Hepatocyte (in vitro differentiated cells): ENCODE data around the gene FBN3.

Source experiments
- EZH2 ChIP-seq: fragments of 200-600 bp; sonication (generic); IDR thresholded peaks from 2 replicates; pipeline ENCODE4 v1.6.1; 2016; ENCODE audit warnings: antibody characterized with exemption, mild to moderate bottlenecking, borderline replicate concordance
- TF ChIP-seq, protein P1 (sequence below): fragments of 200-600 bp; sonication (generic); IDR thresholded peaks from 2 replicates; pipeline ENCODE4 v1.5.1; 2016; ENCODE audit warnings: antibody characterized with exemption, mild to moderate bottlenecking; ENCODE audit not compliant: poor library complexity

DNA sequence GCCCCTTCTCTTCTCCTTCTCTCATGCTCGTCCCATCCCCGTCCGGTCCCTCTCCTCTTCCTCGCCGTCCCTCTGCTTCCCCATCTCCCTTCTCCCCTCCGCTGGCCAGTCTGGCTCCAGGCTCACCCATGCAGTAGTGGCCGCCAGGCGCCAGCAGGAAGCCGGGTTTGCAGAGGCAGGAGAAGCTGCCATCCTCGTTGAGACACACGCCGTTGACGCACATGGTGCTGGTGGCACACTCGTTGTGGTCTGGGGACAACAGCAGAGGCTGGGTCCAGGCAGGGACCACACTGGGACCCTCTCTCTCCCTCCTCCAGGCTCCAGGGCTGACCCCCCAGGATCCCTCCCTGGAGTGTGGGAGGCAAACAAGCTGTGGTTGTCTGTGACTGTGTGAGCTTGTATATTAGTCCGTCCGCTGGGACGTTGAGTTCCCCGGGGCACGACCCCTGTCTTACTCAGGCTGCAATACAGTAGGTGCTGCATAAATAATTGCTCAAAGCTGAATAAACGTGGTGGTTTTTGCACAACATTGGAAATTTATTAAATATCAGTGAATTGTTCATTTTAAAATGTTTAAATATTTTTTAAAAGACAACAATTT is 16.4 kb downstream of the FBN3 start:
- TF ChIP-seq, protein P1, sequence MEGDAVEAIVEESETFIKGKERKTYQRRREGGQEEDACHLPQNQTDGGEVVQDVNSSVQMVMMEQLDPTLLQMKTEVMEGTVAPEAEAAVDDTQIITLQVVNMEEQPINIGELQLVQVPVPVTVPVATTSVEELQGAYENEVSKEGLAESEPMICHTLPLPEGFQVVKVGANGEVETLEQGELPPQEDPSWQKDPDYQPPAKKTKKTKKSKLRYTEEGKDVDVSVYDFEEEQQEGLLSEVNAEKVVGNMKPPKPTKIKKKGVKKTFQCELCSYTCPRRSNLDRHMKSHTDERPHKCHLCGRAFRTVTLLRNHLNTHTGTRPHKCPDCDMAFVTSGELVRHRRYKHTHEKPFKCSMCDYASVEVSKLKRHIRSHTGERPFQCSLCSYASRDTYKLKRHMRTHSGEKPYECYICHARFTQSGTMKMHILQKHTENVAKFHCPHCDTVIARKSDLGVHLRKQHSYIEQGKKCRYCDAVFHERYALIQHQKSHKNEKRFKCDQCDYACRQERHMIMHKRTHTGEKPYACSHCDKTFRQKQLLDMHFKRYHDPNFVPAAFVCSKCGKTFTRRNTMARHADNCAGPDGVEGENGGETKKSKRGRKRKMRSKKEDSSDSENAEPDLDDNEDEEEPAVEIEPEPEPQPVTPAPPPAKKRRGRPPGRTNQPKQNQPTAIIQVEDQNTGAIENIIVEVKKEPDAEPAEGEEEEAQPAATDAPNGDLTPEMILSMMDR: no peak
- TF ChIP-seq EZH2: no peak
